D721Med (cell line): ENCODE measurements around the gene CASS4.

Source experiments
- DNase-seq: peaks from one replicate; pipeline ENCODE4 v3.0.0; 2011; ENCODE audit warnings: low spot score; ENCODE audit not compliant: insufficient read length
- FAIRE-seq: peaks from 2 replicates; lab custom pipeline; 2011; peaks lifted over from hg19 to GRCh38; lab: Jason Lieb, UNC
- CTCF ChIP-seq: IDR thresholded peaks from 2 replicates; pipeline ENCODE4 v1.5.1; 2012; ENCODE audit warnings: mild to moderate bottlenecking, control low read depth; ENCODE audit not compliant: insufficient read depth; ENCODE audit errors: missing control alignments

The CASS4 gene

DNA sequence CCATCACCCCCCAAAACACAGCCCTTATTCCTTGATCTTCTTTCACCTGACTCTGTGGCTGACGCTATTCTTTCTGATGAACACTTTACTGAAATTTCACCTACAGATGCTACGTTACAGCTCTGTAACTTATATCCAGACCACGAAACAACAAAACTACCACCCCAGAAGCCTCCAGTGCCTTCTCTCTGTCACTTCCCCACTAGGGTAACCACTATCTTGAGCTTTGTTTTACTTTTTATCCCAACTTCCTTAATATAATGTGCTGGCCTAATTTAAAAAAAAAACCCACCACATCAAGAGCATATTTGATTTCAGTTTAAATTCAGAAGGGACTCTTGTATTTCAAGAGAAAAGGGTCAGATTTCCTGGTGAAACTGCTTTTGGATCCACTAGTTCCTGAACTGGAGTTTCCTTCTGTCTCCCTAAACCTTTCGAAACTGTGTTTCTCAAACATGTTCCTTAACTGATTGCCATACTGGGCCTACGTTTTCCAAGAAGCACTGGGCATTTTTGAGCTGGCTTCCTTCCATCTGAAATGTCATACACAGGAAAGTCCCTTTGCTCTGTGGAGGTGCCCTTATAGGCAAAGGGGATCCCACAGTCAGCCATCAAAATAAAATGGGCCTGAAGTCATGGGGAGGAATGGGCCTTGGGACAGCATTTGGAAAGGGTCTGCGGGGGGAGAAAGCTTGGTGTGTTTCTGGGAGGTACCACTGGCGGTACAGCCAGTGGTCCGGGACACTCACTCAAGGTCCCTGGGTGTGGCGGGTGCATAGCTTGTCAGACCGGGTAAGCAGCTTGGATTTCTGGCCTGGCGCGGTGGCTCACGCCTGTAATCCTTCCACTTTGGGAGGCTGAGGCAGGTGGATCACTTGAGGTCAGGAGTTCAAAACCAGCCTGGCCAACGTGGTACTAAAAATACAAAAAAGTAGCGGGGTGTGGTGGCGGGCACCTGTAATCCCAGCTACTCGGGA lies 30.6 kb downstream of the CASS4 start:
- no peak for TF ChIP-seq CTCF
- FAIRE-seq, result no peak
- DNase-seq, result no peak

DNA sequence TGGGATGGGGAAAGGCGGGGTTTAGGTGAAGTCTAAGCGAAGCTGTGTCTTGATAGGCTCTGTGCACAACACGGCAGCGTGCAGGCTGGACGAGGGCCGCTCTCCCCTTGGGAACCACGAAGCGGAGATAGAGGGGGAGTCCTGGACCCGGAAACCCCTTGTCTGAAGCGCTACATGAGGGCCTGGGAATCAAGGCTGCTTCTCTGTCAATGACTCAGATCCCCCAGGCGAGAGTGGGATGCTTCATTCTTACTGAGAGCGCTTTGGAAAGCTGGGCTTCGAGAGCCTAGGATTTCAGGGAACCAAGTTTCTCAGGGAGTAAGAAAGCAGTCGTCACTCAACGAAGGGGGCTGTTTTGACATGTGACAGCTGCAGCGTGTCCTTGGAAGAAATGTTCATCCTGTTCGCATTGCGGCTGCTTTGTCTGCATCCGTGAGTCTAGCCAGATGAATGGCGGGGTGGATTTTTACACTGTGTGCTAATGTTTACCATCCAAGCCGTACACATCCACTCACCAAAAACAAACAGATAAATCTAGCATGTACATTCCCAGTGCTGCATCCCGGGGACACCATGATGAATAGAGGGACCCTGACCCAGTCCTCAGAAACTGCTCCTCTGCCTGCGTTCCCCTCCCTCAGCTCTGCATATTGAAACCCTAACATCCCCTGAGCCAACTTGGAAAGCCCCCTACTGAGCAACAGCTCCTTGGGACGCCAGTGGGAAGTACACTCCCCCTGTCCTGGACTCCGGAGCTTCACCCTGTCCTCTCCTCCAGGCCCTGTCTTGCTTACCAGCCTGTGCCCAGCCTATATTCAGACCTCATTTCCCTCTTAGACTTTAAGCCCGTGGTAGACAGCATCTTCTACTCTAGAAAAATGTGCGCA lies 31.8 kb downstream of the CASS4 start:
- FAIRE-seq (no peak), DNase-seq (no peak)
- no peak for TF ChIP-seq CTCF

GRCh38 chr20:56445130-56445529 lies 33.1 kb downstream of the CASS4 start:
- FAIRE-seq (no peak), DNase-seq (no peak)
- TF ChIP-seq CTCF, result no peak

DNA sequence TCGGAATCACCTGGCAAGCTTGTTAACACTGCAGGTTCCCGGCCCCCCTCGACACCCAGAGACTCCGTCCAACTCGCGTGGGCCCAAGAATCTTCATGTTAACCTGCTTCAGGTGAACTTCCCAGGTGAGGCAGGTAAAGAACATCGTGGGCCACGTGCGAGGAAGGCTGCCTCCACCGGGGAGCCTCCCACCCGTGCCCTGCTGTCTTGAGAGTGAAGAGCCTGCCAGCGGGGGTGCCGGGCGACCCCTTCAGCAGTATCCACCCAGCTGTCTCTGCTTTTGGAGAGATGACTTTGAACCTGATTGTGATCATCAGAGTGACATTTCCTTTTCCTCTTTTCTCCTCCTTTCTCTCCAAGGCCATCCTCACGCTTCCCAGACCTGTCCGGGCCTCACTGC lies 33.5 kb downstream of the CASS4 start:
- no peak for TF ChIP-seq CTCF
- FAIRE-seq, result no peak
- DNase-seq, result no peak

GRCh38 chr20:56447227-56447626 lies 35.2 kb downstream of the CASS4 start:
- TF ChIP-seq CTCF, result no peak
- no peak for FAIRE-seq
- DNase-seq, result no peak

DNA sequence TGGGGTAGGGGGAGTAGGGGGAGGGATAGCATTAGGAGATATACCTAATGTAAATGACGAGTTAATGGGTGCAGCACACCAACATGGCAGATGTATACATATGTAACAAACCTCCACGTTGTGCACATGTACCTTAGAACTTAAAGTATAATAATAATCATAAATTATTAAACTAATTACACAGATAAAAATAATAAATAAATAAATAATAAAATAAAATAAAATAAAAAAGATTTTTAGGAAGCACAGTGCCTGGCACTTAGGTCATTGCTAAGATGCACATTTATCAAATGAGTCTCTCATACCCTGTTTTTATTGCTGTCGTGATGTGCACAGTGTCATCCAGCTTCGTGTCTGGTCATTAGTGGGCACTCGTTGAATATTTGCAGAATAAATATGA lies 37.4 kb downstream of the CASS4 start:
- no peak for TF ChIP-seq CTCF
- FAIRE-seq (no peak), DNase-seq (no peak)
